DND-41 (cell line): ENCODE results near the gene ATG101.

Experiments used
- ATAC-seq: fragments of 200-7000 bp; cut with Tn5 transposase; 3 replicates; pipeline ENCODE4 v1.9.1; 2021; ENCODE audit warnings: low read depth; ENCODE audit not compliant: insufficient read depth
- DNase-seq: peaks from one replicate; pipeline ENCODE4 v3.0.0-alpha.2; 2020
- H2AFZ ChIP-seq: 2 replicates; pipeline ENCODE4 v1.6.0; 2012; ENCODE audit warnings: low read depth, low read length
- H3K27ac ChIP-seq: 2 replicates; pipeline ENCODE4 v1.5.1; 2012; ENCODE audit warnings: low read length, inconsistent platforms
- H3K27me3 ChIP-seq: fragments of 200-600 bp; sonication (generic); 2 replicates; pipeline ENCODE4 v1.6.0; 2012; ENCODE audit warnings: low read length, mild to moderate bottlenecking, inconsistent platforms; ENCODE audit not compliant: insufficient read depth, poor library complexity
- H3K36me3 ChIP-seq: 2 replicates; pipeline ENCODE4 v1.5.1; 2012; ENCODE audit warnings: low read length, inconsistent platforms; ENCODE audit not compliant: insufficient read depth
- H3K4me1 ChIP-seq: 2 replicates; pipeline ENCODE4 v1.5.1; 2012; ENCODE audit warnings: mild to moderate bottlenecking, low read length; ENCODE audit not compliant: insufficient read depth
- H3K4me2 ChIP-seq: 2 replicates; pipeline ENCODE4 v1.6.0; 2012; ENCODE audit warnings: mild to moderate bottlenecking, moderate library complexity, low read length, inconsistent platforms; ENCODE audit not compliant: insufficient read depth
- H3K4me3 ChIP-seq, 2 experiments: fragments of 200-600 bp in 1 of 2; shearing (Covaris generic) in 1 of 2; 2 replicates each; pipeline ENCODE4 v1.5.1; 2012 to 2016; ENCODE audit warnings: inconsistent platforms in 2 of 2, low read length in 2 of 2, mild to moderate bottlenecking in 2 of 2, low read depth in 1 of 2, moderate library complexity in 1 of 2
- H3K79me2 ChIP-seq: 2 replicates; pipeline ENCODE4 v1.6.0; 2012; ENCODE audit warnings: low read length, inconsistent platforms; ENCODE audit not compliant: insufficient read depth
- H3K9ac ChIP-seq: 2 replicates; pipeline ENCODE4 v1.6.0; 2012; ENCODE audit warnings: low read depth, mild to moderate bottlenecking, inconsistent platforms, low read length, moderate library complexity
- H3K9me3 ChIP-seq: 2 replicates; pipeline ENCODE4 v1.5.1; 2012; ENCODE audit warnings: low read length, moderate library complexity, mild to moderate bottlenecking, inconsistent platforms; ENCODE audit not compliant: insufficient read depth, severe bottlenecking
- H4K20me1 ChIP-seq: 2 replicates; pipeline ENCODE4 v1.6.0; 2012; ENCODE audit warnings: low read length; ENCODE audit not compliant: insufficient read depth
- CTCF ChIP-seq: IDR thresholded peaks from 2 replicates; pipeline ENCODE4 v1.5.1; 2012; ENCODE audit warnings: borderline replicate concordance, low read length, moderate library complexity, mild to moderate bottlenecking; ENCODE audit not compliant: poor library complexity, severe bottlenecking; ENCODE audit errors: extremely low read depth
- EZH2 ChIP-seq: IDR thresholded peaks from 3 replicates; pipeline ENCODE4 v1.6.1; 2012; ENCODE audit warnings: borderline replicate concordance, low read depth, mild to moderate bottlenecking, moderate library complexity, low read length, inconsistent platforms; ENCODE audit not compliant: severe bottlenecking

Gene ATG101

GRCh38 chr12:52032804-52033445 lies 36.9 kb upstream of the ATG101 start:
- peaks cover 31% of the 10 kb centered on the region for H4K20me1 ChIP-seq
- H3K79me2 ChIP-seq = no peaks in the 10 kb centered on the region
- peak overlapping the region; percentile 30; the same call in 1 of the 2 replicates for H3K9ac ChIP-seq
- no peaks in the 10 kb centered on the region for H3K9me3 ChIP-seq
- DNase-seq (peak; percentile 93), ATAC-seq (peak; percentile 99)
- no peak overlapping the region for H2AFZ ChIP-seq
- TF ChIP-seq CTCF (no peak), EZH2 (no peak)
- H3K27me3 ChIP-seq = peaks cover 41% of the 10 kb centered on the region
- peak overlapping the region; percentile 65 for H3K4me2 ChIP-seq
- peaks cover 31% of the 10 kb centered on the region for H3K4me1 ChIP-seq
- H3K36me3 ChIP-seq = no peaks in the 10 kb centered on the region
- H3K27ac ChIP-seq = no peak overlapping the region
- H3K4me3 ChIP-seq = peak overlapping the region in 1 of 2 experiments; percentile 42; a peak in 2 of 4 replicates

DNA sequence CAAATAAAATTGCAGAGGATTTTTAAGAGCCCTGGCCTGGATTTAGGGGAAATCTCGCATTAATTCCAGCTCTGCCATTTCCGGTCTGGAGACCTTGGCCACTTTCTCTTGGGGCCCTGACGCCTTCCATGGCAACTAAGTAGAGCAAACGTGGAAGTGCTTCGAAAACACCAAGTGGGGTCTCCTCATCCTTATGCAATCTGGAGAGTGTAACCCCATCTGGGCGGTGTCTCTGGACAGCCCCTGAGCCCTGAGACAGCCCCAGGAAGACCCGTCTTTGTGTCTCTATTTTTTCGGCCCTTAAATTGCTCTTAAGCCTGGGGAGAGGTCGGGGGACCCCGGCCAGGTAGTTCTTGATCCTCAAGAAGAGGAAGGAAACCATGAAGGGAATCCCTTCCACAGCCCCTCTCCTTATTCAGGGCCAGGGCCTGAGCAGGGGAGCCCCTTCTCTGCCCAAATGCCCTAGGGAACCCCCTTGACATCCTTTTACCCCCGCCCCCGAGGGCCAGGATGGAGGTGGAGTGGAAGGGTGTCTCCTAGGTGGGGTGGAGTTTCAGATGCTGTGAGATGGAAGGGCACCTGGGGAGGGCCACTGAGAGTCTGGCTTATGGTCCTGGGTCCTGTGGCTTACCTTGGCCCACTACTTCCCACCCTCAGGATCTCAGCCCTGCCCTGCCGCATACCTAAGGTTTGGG lies 36.2 kb upstream of the ATG101 start:
- DNase-seq = no peak
- no peak for ATAC-seq
- Histone ChIP-seq H3K9me3 (no peaks in the 10 kb centered on the region), H2AFZ (no peak overlapping the region), H3K79me2 (no peaks in the 10 kb centered on the region), H3K27ac (no peak overlapping the region), H3K4me3 (peak overlapping the region in 1 of 2 experiments; percentile 42; a peak in 2 of 4 replicates), H4K20me1 (peaks cover 35% of the 10 kb centered on the region), H3K36me3 (no peaks in the 10 kb centered on the region), H3K27me3 (peaks cover 45% of the 10 kb centered on the region), H3K4me1 (peaks cover 31% of the 10 kb centered on the region), H3K4me2 (peak overlapping the region; percentile 65), H3K9ac (peak overlapping the region; percentile 30; the same call in 1 of the 2 replicates)
- TF ChIP-seq EZH2 (no peak), CTCF (no peak)

GRCh38 chr12:52035190-52035589 lies 34.6 kb upstream of the ATG101 start:
- peaks cover 46% of the 10 kb centered on the region for H4K20me1 ChIP-seq
- no peak overlapping the region for H3K9ac ChIP-seq
- no peak overlapping the region for H3K27ac ChIP-seq
- H3K4me1 ChIP-seq = peaks cover 31% of the 10 kb centered on the region
- no peak overlapping the region for H2AFZ ChIP-seq
- H3K27me3 ChIP-seq = peaks cover 58% of the 10 kb centered on the region
- H3K4me2 ChIP-seq = no peak overlapping the region
- no peak overlapping the region for H3K4me3 ChIP-seq
- ATAC-seq (no peak), DNase-seq (no peak)
- H3K79me2 ChIP-seq = no peaks in the 10 kb centered on the region
- TF ChIP-seq CTCF (no peak), EZH2 (no peak)
- H3K9me3 ChIP-seq = no peaks in the 10 kb centered on the region
- no peaks in the 10 kb centered on the region for H3K36me3 ChIP-seq
